ENCODE results near the gene CTU2. TPM values are rescaled to one million over a fixed set of nuclear protein-coding genes. Genes with fewer than 3 reads are reported as not detected.

Gene CTU2
- total RNA-seq, 2 experiments from 2014 or later: 37.1 to 37.8 TPM

DNA sequence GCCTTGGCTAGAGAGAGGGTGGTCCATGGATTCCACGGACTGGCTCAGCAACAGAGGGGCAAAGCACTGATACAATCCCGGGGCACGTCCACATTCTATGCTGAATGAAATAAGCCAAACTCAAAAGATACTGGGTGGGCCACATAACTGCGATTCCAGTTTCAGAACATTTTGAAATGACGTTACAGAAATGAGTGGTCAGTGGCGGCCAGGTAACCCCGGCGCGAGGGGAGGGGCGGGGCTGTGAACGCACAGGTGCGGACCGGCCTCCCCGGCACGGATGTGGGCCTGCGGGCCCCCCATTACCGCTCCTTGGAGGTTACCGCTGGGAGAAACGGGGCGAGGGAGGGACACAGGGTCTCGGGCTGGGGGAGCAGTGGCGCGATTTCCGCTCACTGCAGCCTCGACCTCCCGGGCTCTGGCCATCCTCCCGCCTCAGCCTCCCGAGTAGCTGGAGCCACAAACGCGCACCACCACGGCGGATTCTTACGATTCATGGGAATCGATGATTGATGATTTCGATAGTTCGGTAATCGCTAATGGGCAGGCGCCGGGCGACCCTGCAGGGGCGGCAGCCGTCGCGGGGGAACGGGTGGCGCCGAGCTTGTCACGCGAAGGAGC lies 44.0 kb upstream of the CTU2 start:
- intact Hi-C loops (cut with micrococcal nuclease): no loop called here
- ChIA-PET CTCF (interaction anchor here (0.7 to 1.7 kb wide), 5 partner anchors 9 to 43 kb away, joined by 3 to 6 read pairs (median 3); no protein-coding TSS in a partner anchor), POLR2A (interaction anchor here (0.6 to 3.6 kb wide), 7 partner anchors 9 to 196 kb away, joined by 3 to 20 read pairs (median 3); no protein-coding TSS in a partner anchor)
- DNase-seq: peak; percentile 42
- peak; percentile 1 for ATAC-seq
- H3K36me3 Mint-ChIP-seq (ENCODE audit: low read depth): peaks cover 11% of the 10 kb centered on the region
- TF ChIP-seq, protein P1, sequence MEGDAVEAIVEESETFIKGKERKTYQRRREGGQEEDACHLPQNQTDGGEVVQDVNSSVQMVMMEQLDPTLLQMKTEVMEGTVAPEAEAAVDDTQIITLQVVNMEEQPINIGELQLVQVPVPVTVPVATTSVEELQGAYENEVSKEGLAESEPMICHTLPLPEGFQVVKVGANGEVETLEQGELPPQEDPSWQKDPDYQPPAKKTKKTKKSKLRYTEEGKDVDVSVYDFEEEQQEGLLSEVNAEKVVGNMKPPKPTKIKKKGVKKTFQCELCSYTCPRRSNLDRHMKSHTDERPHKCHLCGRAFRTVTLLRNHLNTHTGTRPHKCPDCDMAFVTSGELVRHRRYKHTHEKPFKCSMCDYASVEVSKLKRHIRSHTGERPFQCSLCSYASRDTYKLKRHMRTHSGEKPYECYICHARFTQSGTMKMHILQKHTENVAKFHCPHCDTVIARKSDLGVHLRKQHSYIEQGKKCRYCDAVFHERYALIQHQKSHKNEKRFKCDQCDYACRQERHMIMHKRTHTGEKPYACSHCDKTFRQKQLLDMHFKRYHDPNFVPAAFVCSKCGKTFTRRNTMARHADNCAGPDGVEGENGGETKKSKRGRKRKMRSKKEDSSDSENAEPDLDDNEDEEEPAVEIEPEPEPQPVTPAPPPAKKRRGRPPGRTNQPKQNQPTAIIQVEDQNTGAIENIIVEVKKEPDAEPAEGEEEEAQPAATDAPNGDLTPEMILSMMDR (IDR thresholded peaks at IDR 0.05): no peak
- no peaks in the 10 kb centered on the region for H3K9me3 Mint-ChIP-seq
- peak overlapping the region; percentile 96 for H3K4me3 Mint-ChIP-seq
- H3K27me3 Mint-ChIP-seq: no peaks in the 10 kb centered on the region
- peak overlapping the region; percentile 81 for H3K27ac Mint-ChIP-seq
- H3K4me1 Mint-ChIP-seq (ENCODE audit: low read depth): peaks cover 21% of the 10 kb centered on the region

DNA sequence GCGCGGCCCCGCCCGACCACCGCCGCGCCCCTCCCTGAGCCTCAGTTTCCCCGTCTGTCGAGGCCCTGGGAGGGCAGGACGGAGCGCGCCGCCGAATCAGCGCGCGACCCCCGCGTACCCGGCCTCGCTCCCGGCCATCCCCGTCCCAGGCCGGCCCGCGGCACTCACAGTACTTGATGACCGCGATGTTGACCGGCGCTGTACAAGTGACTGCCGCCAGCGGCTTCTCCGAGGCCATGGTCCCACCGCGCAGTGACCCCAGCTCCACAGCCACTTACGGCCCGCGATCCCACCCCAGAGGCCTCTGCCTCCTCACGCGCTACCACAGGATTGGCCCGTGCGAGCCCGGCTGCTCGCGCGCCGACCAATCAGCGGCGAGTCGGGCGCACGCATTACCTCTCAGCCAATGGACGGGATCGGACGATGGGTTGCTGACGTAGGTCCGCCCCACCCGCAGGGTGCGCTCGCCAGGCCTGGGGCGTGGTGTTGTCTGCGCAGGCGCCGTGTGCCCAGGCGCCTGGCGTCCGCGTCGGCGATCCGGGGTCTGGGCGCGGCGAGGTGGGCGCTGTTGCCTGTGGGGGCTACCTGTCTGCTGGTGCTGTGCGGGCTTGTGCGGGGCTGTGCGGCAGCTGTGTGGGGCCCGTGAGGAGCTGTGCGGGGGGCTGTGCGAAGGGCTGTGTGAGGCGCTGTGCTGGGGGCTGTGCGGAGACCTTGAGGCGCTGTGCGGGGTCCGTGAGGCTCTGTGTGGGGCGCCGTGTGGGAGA lies 43.3 kb upstream of the CTU2 start, which contains the start of gene MVD:
Gene MVD (minus strand): TSS at position 249 of the 764 bp plus-strand sequence. CDS start 11 bp downstream, at position 238.
- peak; percentile 98 for ATAC-seq
- CTCF ChIA-PET: interaction anchor here (0.7 to 1.7 kb wide), 4 partner anchors 9 to 42 kb away, joined by 3 to 6 read pairs (median 3); no protein-coding TSS in a partner anchor
- intact Hi-C loops (cut with micrococcal nuclease): no loop called here
- no peaks in the 10 kb centered on the region for H3K27me3 Mint-ChIP-seq
- peak; percentile 97 for DNase-seq
- TF ChIP-seq, protein P1 (IDR thresholded peaks at IDR 0.05): no peak
- peaks cover 11% of the 10 kb centered on the region for H3K36me3 Mint-ChIP-seq (ENCODE audit: low read depth)
- peaks cover 21% of the 10 kb centered on the region for H3K4me1 Mint-ChIP-seq (ENCODE audit: low read depth)
- H3K27ac Mint-ChIP-seq: peak within 1 kb of the TSS; percentile 90
- POLR2A ChIA-PET: interaction anchor here (0.6 to 3.6 kb wide), 8 partner anchors 9 to 195 kb away, joined by 3 to 20 read pairs (median 4); no protein-coding TSS in a partner anchor
- peak within 1 kb of the TSS; percentile 96 for H3K4me3 Mint-ChIP-seq
- no peaks in the 10 kb centered on the region for H3K9me3 Mint-ChIP-seq

DNA sequence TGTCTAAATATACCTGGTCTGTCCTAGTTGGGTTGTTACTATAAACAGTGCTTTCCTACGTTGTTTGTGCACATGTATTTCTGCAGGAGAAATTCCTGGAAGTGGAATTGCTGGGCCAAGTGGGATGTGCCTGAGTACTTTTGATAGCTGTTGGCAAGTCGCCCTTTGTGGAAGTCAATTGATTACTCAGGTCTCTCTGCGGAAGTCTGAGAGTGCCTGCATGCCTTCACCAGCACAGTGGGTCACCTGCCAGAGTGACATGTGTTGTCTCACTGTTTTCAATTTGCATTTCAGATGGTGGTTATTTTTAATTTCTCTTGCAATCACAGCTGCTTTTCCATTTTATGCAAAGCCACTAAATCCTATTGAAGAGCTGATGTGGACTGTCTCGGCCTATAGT lies 41.2 kb upstream of the CTU2 start:
- peaks cover 21% of the 10 kb centered on the region for H3K4me1 Mint-ChIP-seq (ENCODE audit: low read depth)
- intact Hi-C loops (cut with micrococcal nuclease): no loop called here
- ATAC-seq (no peak), DNase-seq (no peak)
- no peaks in the 10 kb centered on the region for H3K27me3 Mint-ChIP-seq
- H3K27ac Mint-ChIP-seq: no peak overlapping the region
- peaks cover 11% of the 10 kb centered on the region for H3K36me3 Mint-ChIP-seq (ENCODE audit: low read depth)
- TF ChIP-seq, protein P1 (IDR thresholded peaks at IDR 0.05): no peak
- ChIA-PET POLR2A (interaction anchor here (0.6 to 3.6 kb wide), 4 partner anchors 9 to 44 kb away, joined by 3 to 20 read pairs (median 5); no protein-coding TSS in a partner anchor), CTCF (interaction anchor here (0.7 to 1.8 kb wide), 2 partner anchors 8 to 16 kb away, joined by 3 to 9 read pairs; no protein-coding TSS in a partner anchor)
- peak overlapping the region; percentile 37 for H3K4me3 Mint-ChIP-seq
- H3K9me3 Mint-ChIP-seq: no peaks in the 10 kb centered on the region

DNA sequence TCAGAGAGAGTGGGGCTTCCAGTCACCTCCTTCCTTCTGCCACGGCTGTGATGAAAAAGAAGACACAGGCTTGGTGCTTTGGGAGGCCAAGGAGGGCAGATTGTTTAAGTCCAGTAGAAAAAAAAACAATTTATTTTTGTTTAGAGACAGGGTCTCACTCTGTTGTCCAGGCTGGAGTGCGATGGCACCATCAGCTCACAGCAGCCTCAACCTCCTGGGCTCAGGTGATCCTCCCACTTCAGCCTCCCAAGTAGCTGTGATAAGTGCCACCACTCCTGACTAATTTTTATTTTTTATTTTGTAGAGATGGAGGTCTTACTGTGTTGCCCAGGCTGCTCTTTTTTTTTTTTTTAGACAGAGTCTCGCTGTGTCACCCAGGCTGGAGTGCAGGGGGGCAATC lies 40.7 kb upstream of the CTU2 start:
- Mint-ChIP-seq H3K27ac (no peak overlapping the region), H3K4me3 (no peak overlapping the region), H3K27me3 (no peaks in the 10 kb centered on the region), H3K4me1 (ENCODE audit: low read depth) (peaks cover 21% of the 10 kb centered on the region), H3K36me3 (ENCODE audit: low read depth) (peaks cover 10% of the 10 kb centered on the region), H3K9me3 (no peaks in the 10 kb centered on the region)
- no peak for ATAC-seq
- DNase-seq: no peak
- ChIA-PET CTCF (interaction anchor here (0.7 to 1.8 kb wide), 2 partner anchors 8 to 16 kb away, joined by 3 to 9 read pairs; no protein-coding TSS in a partner anchor), POLR2A (interaction anchor here (0.7 to 3.6 kb wide), 3 partner anchors 9 to 402 kb away, joined by 3 to 20 read pairs (median 4); no protein-coding TSS in a partner anchor)
- intact Hi-C loops (cut with micrococcal nuclease): no loop called here
- TF ChIP-seq, protein P1 (IDR thresholded peaks at IDR 0.05): no peak
